ENCODE data around the gene CDKL2.

DNA sequence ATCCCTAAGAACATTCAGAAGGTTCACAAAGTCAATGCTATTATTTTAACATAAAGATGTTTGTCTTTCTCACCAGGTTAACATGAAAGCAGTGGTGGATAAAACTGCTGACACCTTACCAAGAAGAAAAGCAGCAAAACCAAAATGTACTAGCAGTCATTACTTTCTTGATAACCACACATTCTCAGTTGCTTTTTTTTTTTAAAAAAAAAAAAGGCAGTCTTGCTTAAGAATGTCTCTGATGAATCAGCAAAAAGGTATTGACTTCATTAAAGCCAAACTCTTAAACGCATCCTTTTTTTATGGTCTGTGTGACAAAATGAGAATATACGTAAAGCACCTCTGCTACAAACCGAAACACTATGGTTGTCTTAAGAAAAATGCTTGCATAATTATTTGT is 31.9 kb downstream of the CDKL2 start:
- TF ChIP-seq CTCF (conservative IDR thresholded peaks at IDR 0.05; ENCODE audit: low read depth, low read length) (no peak), EZH2 (IDR thresholded peaks at IDR 0.05; ENCODE audit: borderline replicate concordance, low read depth, low read length, poor library complexity, severe bottlenecking) (no peak)

Measured in A673 (cell line).